GM12892 (cell line): ENCODE data around the gene CSNK1E.

Experiments used
- DNase-seq: peaks from one replicate; pipeline ENCODE4 v3.0.0; 2011; ENCODE audit not compliant: insufficient read length
- FAIRE-seq: peaks from 2 replicates; lab custom pipeline; 2011; peaks lifted over from hg19 to GRCh38; lab: Jason Lieb, UNC
- POLR2A ChIP-seq: IDR thresholded peaks from 2 replicates; pipeline ENCODE4 v1.6.1; 2011; ENCODE audit warnings: low read depth, low read length, control low read depth
- POLR2AphosphoS5 ChIP-seq: IDR thresholded peaks from 2 replicates; pipeline ENCODE4 v1.6.1; 2011; ENCODE audit warnings: low read depth, low read length, control low read depth
- TAF1 ChIP-seq: IDR thresholded peaks from 2 replicates; pipeline ENCODE4 v1.6.1; 2011; ENCODE audit warnings: low read depth, mild to moderate bottlenecking, control low read depth, low read length, borderline replicate concordance

The CSNK1E gene

DNA sequence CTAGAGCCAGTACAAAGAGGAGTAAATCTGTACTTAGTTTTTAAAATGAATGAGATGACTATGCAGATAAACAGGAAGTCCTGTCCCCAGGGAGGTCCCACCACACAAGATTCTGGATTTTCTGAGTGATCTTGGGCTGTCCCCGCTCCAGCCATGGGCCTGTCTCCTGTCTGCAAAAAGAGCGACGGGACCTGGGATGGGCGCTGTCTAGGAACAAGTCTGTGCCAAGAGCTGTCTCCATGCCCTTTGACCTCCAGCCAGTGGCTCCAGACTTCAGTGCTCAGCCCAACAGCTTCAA lies 6.0 kb downstream of the CSNK1E start:
- no peak for FAIRE-seq

DNA sequence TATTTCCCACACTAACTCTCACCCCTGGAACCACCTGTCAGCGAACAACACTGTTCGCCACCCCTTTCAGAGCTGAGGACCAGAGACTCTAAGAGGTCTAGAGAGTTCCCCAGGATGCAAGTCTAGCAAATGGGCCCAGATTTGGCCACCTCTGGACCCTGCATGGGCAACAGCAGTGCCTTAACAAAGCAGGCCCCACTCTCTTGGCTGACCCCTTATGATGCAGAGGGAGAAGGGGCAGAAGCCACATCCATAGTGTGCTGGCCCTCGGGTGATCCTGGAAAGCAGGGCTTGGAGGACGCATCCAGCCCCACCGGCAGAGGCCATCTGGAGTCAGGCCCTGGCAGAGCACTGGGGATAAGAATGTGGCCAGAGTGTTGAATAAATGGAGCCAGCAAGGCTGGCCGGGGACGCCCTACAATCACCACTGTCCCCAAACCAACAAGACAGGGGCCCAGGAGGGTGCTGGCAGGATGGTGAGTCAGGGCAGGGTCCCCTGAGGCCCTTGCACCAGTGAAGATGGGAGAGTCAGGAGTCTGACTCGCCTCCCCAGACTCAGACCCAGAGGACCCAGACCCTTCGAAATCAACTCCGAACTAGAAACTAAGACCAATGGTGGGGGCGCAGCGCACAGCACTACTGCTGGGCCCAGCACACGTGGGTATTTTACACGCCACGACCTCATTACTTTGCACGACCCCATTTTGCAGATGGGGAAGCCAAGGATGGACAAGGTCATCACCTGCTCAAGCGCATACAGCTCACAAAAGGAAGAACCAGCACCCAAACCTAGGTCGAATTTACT lies 6.5 kb downstream of the CSNK1E start:
- no peak for DNase-seq
- no peak for FAIRE-seq
- TF ChIP-seq POLR2AphosphoS5: no peak
- TF ChIP-seq POLR2A: 0 out of 2 replicates have a peak, but pooled peaks have one; percentile 28

More for the DNA sequence above, 6.0 kb downstream of the CSNK1E start:
- no peak for DNase-seq
- TF ChIP-seq POLR2A (no peak), TAF1 (no peak), POLR2AphosphoS5 (no peak)

DNA sequence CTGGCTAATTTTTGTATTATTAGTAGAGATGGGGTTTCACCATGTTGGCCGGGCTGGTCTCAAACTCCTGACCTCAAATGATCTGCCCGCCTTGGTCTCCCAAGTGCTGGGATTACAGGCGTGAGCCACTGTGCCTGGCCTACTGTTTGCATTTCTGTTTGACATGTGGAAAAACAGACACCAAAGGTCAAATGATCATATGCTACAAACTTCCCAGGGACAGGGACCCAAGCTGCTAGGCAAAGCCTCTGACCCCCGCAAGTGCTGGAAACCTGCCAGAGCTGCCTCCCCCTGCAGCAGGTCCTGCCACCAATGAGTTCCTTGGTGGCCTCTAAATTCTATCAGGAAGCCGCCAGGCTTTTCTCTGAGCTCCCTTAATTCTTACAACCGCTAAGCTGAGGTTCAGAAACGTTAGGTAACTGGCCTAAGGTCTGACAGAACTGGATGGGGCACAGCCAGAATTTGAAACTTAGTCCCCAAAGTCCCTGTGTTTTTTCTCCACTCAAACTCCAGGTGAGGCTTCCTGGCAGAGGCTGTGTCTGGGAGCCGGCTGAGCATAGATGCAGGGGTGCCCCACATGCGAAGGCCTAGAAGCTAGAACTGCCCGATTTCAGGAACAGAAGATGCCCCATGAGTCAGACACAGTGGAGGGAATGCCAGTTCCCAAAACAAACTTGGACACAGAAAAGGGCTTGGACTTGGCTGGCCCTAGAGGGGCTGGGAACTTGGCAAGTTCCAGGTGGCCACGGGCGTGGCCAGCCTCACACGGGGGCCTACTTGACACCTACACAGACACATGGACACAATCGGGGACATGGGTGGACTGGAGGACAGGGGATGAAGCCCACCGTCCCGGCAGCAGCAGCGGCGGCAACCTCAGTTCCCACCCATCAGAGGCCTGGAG lies 7.4 kb downstream of the CSNK1E start:
- TF ChIP-seq TAF1: no peak
- TF ChIP-seq POLR2A: no peak
- TF ChIP-seq POLR2AphosphoS5: no peak
- FAIRE-seq (no peak), DNase-seq (no peak)

DNA sequence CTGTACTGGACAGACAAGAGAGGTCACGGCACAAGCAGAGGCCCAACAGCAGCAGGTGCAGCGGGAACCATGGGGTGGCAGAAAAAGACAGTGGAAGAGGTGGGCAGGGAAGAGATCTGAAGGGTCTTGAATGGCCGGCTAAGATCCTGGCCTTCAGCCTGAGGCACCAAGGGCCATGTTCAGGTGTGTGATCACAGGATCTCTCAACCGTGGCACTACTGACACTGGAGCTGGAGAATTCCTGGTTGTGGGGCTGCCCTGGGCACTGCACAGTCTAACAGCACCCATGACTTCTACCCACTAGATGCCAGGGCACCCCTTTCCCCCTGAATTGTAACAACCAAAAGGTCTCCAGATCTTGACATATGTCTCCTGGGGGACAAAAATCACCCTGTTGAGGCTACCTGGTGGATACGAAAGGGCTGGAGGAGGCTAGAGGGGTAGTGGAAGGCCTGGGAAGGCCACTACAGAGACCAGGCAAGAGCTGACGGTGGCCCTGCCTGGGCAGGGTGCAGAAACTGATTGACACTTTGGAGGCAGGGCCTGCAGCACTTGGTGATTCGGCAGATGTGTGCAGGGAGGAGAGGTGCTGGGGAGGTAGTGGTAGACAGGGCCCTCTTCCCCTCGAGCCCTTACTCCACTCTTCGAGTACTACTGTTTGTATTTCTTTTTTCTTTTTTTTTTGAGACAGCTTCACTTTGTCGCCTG lies 8.3 kb downstream of the CSNK1E start:
- no peak for FAIRE-seq
- no peak for DNase-seq
- TF ChIP-seq POLR2AphosphoS5: no peak
- no peak for TF ChIP-seq TAF1
- TF ChIP-seq POLR2A: no peak

DNA sequence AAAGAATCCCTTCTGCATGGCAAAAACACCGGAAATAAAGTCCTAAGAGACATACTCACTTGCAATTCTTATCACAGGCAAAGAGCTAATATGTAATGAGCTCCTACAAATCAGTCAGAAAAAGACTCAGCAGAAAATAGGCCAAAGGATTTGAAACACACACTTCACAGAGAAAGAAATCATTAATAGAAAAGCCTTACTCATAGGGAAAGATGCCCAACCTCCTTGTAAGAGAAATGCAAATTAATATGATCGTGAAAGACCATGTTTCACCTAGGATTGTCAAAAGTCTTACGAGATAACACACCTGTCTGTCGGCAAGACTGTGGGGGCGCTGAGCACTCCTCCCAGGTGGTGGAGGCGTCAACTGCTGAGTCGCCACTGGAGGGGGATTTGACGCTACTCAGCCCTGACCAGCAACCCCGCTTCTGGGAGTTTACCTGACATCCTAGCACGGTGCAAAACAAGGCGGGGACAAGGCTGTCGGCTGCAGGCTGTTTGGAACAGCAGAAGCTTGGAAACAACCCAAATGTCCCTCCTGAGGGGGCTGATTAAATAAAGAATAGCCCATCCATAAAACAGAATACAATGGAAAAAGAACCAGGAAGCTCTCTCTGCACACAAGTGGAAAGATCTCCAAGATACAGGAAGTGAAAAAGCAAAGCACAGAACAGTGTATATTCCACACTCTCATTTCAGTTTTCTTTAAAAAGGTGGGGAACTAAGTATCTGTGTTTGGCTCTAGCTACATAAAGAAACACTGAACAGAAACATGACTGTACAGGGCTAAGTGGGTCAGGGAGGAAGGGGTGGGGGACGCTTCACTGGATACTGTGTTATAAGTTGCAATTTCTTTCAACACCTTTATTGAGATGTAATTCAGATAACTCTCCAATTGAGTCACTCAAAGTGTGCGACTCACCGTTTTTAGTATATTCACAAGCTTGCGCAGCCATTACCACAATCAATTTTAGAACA lies 11.5 kb downstream of the CSNK1E start:
- FAIRE-seq (peak; percentile 96), DNase-seq (peak; percentile 65)
- peak; percentile 36; the same call in 1 of the 2 replicates for TF ChIP-seq POLR2AphosphoS5
- no peak for TF ChIP-seq POLR2A
- TF ChIP-seq TAF1: no peak

DNA sequence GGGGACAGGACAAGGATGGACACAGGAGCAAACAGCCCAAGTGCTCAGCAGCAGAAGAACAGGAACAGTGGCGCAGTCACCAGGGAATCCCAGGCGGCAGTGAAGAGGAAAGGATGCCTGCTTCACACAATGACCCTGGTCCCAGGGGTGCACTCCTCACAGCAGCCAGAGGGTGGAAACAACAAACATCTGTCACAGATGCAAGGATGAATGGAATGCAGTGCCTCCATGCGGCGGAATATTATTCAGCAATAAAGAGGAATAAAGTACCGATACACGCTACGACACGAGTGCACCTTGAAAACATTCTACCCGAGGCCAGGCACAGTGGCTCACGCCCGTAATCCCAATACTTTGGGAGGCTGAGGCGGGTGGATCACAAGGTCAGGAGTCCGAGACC lies 12.7 kb downstream of the CSNK1E start:
- no peak for DNase-seq
- TF ChIP-seq POLR2AphosphoS5 (no peak), TAF1 (no peak), POLR2A (no peak)
- FAIRE-seq: peak; percentile 48

DNA sequence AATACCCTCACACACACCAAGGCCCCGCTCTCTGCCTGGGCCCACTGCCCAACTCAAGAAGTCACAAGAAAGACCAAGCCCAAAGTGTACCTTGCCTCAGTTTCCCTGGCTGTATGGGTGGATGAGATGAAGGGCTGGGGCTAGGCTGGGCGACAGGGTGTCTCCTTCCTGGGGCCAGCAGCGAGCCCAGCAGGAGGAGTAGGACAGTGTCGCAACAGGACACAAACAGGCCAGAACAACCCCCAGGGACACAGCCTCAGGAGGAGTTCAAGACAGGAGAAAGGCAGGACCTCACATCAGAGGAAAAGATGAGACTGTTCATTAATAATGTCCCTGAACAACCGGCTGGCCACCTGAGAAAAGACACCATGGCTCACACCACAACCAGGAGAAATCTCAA lies 13.3 kb downstream of the CSNK1E start:
- no peak for TF ChIP-seq POLR2AphosphoS5
- TF ChIP-seq TAF1: no peak
- no peak for TF ChIP-seq POLR2A

DNA sequence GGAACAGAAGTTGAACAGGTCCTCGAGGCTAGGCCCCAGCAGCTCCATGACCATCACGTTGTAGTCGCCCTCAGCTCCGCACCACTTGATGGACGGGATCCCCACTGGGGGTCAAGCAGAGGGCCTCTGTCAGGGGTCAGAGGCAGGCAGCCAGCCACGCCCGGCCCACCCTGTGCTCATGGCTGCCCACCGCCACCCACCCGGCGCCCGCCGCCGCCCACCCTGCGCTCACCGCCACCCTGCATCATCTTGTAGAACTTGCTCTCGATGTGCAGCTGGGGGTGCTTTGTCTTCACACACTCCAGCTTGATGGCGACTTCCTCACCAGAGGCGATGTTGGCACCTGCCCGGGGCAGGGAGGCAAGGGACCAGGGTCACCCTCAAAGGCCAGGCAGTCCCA lies 14.3 kb downstream of the CSNK1E start:
- no peak for TF ChIP-seq POLR2A
- TF ChIP-seq TAF1: no peak
- no peak for TF ChIP-seq POLR2AphosphoS5
- no peak for DNase-seq
- FAIRE-seq: no peak

More for the DNA sequence above, 13.3 kb downstream of the CSNK1E start:
- DNase-seq: no peak
- FAIRE-seq: peak; percentile 27

DNA sequence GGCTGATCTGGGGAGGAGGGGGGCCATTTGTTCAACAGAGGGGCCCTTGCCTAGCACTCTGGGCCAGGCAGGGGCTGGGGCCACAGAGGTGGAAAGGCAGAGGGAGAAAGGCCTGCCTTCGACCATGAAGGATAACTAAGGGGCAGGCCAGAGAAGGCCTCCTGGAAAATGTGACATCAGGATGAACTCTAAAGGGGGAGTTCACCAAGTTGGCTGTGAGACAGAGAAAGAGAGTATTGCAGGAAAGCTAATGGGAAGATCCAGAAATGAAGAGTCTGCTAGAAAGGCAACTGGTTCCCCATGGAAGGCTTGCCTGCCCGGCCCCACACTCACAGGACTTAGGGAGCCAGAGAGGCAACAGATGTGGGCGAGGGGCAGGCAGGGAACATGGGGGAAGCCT lies 16.3 kb downstream of the CSNK1E start:
- no peak for DNase-seq
- TF ChIP-seq TAF1: no peak

DNA sequence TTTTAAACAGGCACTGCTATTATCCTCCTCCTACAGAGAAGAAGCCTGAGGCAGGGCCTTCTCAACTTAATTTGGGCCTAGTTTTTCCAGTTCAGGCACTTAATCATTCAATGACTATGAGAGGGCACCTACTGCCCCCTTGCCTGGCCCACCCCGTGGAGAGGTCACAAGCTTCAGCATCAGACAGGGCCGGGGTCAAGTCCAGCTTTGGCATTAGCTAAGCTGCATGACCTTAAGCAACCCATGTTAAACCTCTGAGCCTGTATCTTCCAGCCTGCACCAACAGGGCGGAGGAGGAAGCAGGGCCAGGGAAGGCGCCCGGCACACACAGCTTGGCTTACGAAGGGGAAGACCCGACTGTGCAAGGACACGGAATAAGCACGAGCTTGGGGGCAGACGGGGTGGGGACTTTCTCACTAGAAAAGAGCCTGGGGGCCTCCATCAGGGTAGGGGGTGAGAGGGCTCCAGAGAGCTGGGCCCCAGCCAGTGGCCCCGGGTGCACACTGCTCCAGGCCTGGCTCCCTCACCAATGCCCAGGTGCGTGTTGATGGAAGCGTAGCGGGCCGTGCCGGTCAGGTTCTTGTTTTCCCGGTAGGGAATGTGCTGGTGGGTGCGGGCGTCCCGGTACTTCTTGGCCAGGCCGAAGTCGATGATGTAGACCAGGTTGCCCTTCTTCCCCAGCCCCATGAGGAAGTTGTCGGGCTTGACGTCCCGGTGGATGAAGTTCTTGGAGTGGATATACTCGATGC lies 16.9 kb downstream of the CSNK1E start:
- no peak for DNase-seq
- no peak for TF ChIP-seq POLR2A
- no peak for TF ChIP-seq TAF1
- TF ChIP-seq POLR2AphosphoS5: no peak
- no peak for FAIRE-seq

More for the DNA sequence above, 16.3 kb downstream of the CSNK1E start:
- FAIRE-seq: no peak

DNA sequence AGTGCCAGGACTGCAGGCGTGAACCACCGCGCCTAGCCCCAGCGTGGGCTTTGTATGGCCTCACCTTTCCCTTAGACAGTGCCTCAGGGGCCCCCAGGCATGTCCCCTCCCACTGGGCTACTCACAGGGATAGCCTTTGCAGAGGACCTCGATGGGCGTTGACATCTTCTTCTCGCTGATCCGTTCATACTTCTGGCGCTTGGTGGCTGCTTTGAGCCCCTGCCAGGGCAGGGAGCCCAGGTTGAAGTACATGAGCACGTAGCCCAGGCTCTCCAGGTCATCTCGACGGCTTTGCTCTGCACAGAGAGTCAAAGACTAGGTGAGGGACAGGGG lies 17.5 kb downstream of the CSNK1E start:
- FAIRE-seq: no peak
- no peak for TF ChIP-seq POLR2AphosphoS5
- no peak for TF ChIP-seq POLR2A
- TF ChIP-seq TAF1: no peak
- DNase-seq: no peak
